Tibial artery (tissue), 4 donors: ENCODE data around the gene DENND11.
A peak's percentile ranks its signal among the peaks of the same experiment; 100 is the strongest.

Experiments
- DNase-seq, 2 donors: peaks; one replicate each; pipeline ENCODE4 v3.0.0-alpha.2; 2019
- H3K27ac ChIP-seq, 2 donors: fragments of 200-600 bp; sonication (generic) in 1 of 2; 1 replicate in 1 of 2; 2 replicates in 1 of 2; pipeline ENCODE4 v1.5.1; 2018 to 2019; ENCODE audit warnings: mild to moderate bottlenecking in 1 of 2
- H3K27me3 ChIP-seq, 2 donors: fragments of 200-600 bp; sonication (generic) in 1 of 2; one replicate each; pipeline versions ENCODE4 v1.5.1 to v1.6.0; 2016 to 2019
- H3K36me3 ChIP-seq, 3 donors: fragments of 200-600 bp; sonication (generic) in 2 of 3; one replicate each; pipeline ENCODE4 v1.5.1; 2016 to 2019; ENCODE audit warnings: mild to moderate bottlenecking in 2 of 3
- H3K4me1 ChIP-seq, 4 donors: fragments of 200-600 bp; sonication (generic) in 2 of 4; 1 replicate in 3 of 4; 2 replicates in 1 of 4; pipeline ENCODE4 v1.5.1; 2016 to 2019
- H3K4me3 ChIP-seq, 2 donors: fragments of 200-600 bp; sonication (generic) in 1 of 2; 1 replicate in 1 of 2; 2 replicates in 1 of 2; pipeline ENCODE4 v1.5.1; 2018 to 2019; ENCODE audit warnings: mild to moderate bottlenecking in 2 of 2
- H3K9me3 ChIP-seq, 3 donors: fragments of 200-600 bp; sonication (generic) in 1 of 3; one replicate each; pipeline ENCODE4 v1.5.1; 2016 to 2019
- intact Hi-C: fragments of 100-400 bp; cut with DNase I; formaldehyde crosslinking; loops from one replicate; pipeline ENCODE4 v1.15.0; 2023; ENCODE audit warnings: low total_unique reads
- TF ChIP-seq, protein P1 (sequence below), 2 experiments: fragments of 200-600 bp in 1 of 2; fragments of 450-650 bp in 1 of 2; IDR thresholded peaks; one replicate each; pipeline ENCODE4 v1.5.1; 2017 to 2019; ENCODE audit warnings: antibody characterized with exemption in 2 of 2, mild to moderate bottlenecking in 1 of 2, moderate library complexity in 1 of 2

DENND11 gene

GRCh38 chr7:141702047-141702567 lies at the start of gene DENND11:
Gene DENND11 (minus strand): TSS chr7:141702166. CDS start chr7:141702153, 13 bp downstream.
- intact Hi-C loops, result no loop called here
- peaks cover 0 to 40% (median 21%) of the 10 kb centered on the region in 4 donors for H3K4me1 ChIP-seq

GRCh38 chr7:141748396-141748795 lies 46.4 kb upstream of the DENND11 start:
- H3K4me3 ChIP-seq, result no peak overlapping the region
- no peaks in the 10 kb centered on the region for H3K27me3 ChIP-seq
- no peaks in the 10 kb centered on the region for H3K4me1 ChIP-seq
- no peak overlapping the region for H3K27ac ChIP-seq
- peaks cover 2 to 19% (median 18%) of the 10 kb centered on the region in 3 donors for H3K9me3 ChIP-seq
- TF ChIP-seq, protein P1, sequence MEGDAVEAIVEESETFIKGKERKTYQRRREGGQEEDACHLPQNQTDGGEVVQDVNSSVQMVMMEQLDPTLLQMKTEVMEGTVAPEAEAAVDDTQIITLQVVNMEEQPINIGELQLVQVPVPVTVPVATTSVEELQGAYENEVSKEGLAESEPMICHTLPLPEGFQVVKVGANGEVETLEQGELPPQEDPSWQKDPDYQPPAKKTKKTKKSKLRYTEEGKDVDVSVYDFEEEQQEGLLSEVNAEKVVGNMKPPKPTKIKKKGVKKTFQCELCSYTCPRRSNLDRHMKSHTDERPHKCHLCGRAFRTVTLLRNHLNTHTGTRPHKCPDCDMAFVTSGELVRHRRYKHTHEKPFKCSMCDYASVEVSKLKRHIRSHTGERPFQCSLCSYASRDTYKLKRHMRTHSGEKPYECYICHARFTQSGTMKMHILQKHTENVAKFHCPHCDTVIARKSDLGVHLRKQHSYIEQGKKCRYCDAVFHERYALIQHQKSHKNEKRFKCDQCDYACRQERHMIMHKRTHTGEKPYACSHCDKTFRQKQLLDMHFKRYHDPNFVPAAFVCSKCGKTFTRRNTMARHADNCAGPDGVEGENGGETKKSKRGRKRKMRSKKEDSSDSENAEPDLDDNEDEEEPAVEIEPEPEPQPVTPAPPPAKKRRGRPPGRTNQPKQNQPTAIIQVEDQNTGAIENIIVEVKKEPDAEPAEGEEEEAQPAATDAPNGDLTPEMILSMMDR (IDR thresholded peaks at IDR 0.05), result no peak
- peaks cover 94 to 98% (median 98%) of the 10 kb centered on the region in 3 donors for H3K36me3 ChIP-seq
- intact Hi-C loops, result no loop called here
- no peak for DNase-seq

More at GRCh38 chr7:141702047-141702567, at the start of gene DENND11:
- Histone ChIP-seq H3K27ac (peak within 1 kb of the TSS; percentile 87 to 91), H3K27me3 (no peaks in the 10 kb centered on the region), H3K4me3 (peak within 1 kb of the TSS; percentile 80 to 87), H3K9me3 (no peaks in the 10 kb centered on the region), H3K36me3 (no peaks in the 10 kb centered on the region)
- TF ChIP-seq, protein P1 (IDR thresholded peaks at IDR 0.05), result no peak
- peak; percentile 23 to 74 for DNase-seq

GRCh38 chr7:141744131-141744530 lies 42.2 kb upstream of the DENND11 start:
- Histone ChIP-seq H3K27me3 (no peaks in the 10 kb centered on the region), H3K4me1 (peaks cover 0 to 8% (median 6%) of the 10 kb centered on the region in 4 donors), H3K9me3 (no peaks in the 10 kb centered on the region), H3K36me3 (peaks cover 78 to 86% (median 82%) of the 10 kb centered on the region in 3 donors), H3K4me3 (no peak overlapping the region), H3K27ac (no peak overlapping the region)
- TF ChIP-seq, protein P1 (IDR thresholded peaks at IDR 0.05), result no peak
- intact Hi-C loops, result no loop called here
- no peak for DNase-seq

GRCh38 chr7:141742229-141742628 lies 40.3 kb upstream of the DENND11 start:
- intact Hi-C loops, result no loop called here
- Histone ChIP-seq H3K27me3 (no peaks in the 10 kb centered on the region), H3K4me3 (no peak overlapping the region), H3K36me3 (peaks cover 63 to 67% (median 64%) of the 10 kb centered on the region in 3 donors), H3K9me3 (no peaks in the 10 kb centered on the region), H3K27ac (no peak overlapping the region), H3K4me1 (peaks cover 0 to 17% (median 12%) of the 10 kb centered on the region in 4 donors)
- DNase-seq, result no peak
- TF ChIP-seq, protein P1 (IDR thresholded peaks at IDR 0.05), result no peak

DNA sequence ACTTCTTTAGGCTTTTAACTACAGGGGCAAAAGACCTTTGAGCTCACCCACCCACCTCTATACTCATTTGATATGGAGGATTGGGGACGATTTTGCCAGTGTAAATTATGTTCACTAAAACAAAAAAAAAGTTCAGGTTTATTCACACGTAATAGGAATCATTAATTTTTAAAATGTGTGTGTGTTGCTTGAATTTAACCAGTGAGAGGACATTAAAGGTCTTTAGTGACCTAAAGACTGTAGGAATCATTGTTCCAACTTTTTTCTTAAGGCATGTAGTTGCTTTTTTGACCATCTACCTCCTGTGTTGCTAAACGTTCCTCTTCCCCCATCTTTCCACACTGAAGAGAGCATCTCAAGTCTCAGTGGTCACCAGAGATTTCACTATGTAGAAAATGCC lies 37.3 kb upstream of the DENND11 start:
- H3K4me3 ChIP-seq, result peak overlapping the region in 1 of 2 donors; percentile 67
- no peak for DNase-seq
- H3K9me3 ChIP-seq, result no peaks in the 10 kb centered on the region
- TF ChIP-seq, protein P1 (IDR thresholded peaks at IDR 0.05), result no peak
- peak overlapping the region in 1 of 2 donors; percentile 83 for H3K27ac ChIP-seq
- H3K4me1 ChIP-seq, result peaks cover 0 to 22% (median 14%) of the 10 kb centered on the region in 4 donors
- H3K27me3 ChIP-seq, result no peaks in the 10 kb centered on the region
- intact Hi-C loops, result loop anchor here (5.0 kb wide), 1 partner anchor 722 kb away; no protein-coding TSS in a partner anchor
- peaks cover 34 to 39% (median 35%) of the 10 kb centered on the region in 3 donors for H3K36me3 ChIP-seq
